ENCODE data around the gene CIB2.

The CIB2 gene

DNA sequence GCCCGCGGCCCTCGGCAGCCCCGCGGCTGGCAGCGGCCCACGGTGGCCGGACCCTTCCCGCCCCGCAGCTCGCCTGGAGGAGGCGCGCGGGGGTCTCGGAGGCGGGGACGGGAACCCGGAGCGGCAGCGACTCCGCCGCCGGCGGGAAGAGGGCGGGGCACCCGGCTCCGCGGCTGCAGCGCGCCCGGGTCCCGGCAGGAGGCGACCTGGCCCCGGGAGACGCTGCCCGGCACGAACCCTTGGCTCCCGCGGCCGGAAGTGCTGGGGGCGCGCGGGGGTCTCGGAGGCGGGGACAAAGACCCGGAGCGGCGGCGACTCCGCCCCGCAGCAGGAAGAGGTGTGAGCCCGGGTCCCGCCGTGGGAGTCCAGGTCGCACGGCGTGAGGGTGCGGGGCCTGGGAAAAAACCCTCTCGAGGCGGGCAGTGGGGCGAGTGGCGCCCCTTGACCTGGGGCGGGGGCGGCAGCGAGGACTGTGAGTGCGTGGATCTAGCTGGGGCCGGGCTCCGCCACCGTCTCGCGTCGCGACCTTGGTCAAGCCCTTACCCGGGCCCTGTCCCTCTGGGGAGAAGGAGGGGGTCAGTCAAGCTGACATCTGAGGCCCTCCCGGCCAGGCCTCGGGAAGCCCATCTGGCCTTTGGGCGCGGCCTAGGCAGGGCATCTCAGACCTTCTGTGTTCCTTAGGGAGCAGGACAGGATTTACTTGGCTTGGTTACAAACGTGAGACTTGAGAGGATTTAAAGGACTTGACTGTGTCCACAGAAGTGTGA lies at the start of gene CIB2:
Gene CIB2, minus strand, starts transcription at position 151 of the 767 bp plus-strand sequence. CDS start 230 bp downstream, outside the sequence.
- Histone ChIP-seq H3K9me3 (ENCODE audit: severe bottlenecking) (no peaks in the 10 kb centered on the region), H3K27me3 (ENCODE audit: insufficient read depth, poor library complexity, severe bottlenecking) (no peaks in the 10 kb centered on the region), H3K4me1 (ENCODE audit: insufficient read depth, poor library complexity, severe bottlenecking) (peaks cover 26% of the 10 kb centered on the region), H3K4me3 (ENCODE audit: severe bottlenecking) (peak within 1 kb of the TSS; percentile 40), H3K27ac (ENCODE audit: poor library complexity, severe bottlenecking) (peak within 1 kb of the TSS; percentile 12), H3K36me3 (ENCODE audit: low read depth) (no peaks in the 10 kb centered on the region)
- TF ChIP-seq CTCF (IDR thresholded peaks at IDR 0.05; ENCODE audit: poor library complexity, severe bottlenecking), result peak; percentile 98
- peak; percentile 68 for DNase-seq (ENCODE audit: low spot score)
- peak; percentile 49 for ATAC-seq (ENCODE audit: low read depth)

GRCh38 chr15:78179906-78180305 lies 48.7 kb upstream of the CIB2 start:
- DNase-seq (ENCODE audit: low spot score) (no peak), ATAC-seq (ENCODE audit: low read depth) (no peak)
- Histone ChIP-seq H3K4me3 (ENCODE audit: severe bottlenecking) (no peak overlapping the region), H3K9me3 (ENCODE audit: severe bottlenecking) (no peaks in the 10 kb centered on the region), H3K27ac (ENCODE audit: poor library complexity, severe bottlenecking) (no peak overlapping the region), H3K36me3 (ENCODE audit: low read depth) (no peaks in the 10 kb centered on the region), H3K4me1 (ENCODE audit: insufficient read depth, poor library complexity, severe bottlenecking) (no peaks in the 10 kb centered on the region), H3K27me3 (ENCODE audit: insufficient read depth, poor library complexity, severe bottlenecking) (no peaks in the 10 kb centered on the region)
- no peak for TF ChIP-seq CTCF (IDR thresholded peaks at IDR 0.05; ENCODE audit: poor library complexity, severe bottlenecking)

DNA sequence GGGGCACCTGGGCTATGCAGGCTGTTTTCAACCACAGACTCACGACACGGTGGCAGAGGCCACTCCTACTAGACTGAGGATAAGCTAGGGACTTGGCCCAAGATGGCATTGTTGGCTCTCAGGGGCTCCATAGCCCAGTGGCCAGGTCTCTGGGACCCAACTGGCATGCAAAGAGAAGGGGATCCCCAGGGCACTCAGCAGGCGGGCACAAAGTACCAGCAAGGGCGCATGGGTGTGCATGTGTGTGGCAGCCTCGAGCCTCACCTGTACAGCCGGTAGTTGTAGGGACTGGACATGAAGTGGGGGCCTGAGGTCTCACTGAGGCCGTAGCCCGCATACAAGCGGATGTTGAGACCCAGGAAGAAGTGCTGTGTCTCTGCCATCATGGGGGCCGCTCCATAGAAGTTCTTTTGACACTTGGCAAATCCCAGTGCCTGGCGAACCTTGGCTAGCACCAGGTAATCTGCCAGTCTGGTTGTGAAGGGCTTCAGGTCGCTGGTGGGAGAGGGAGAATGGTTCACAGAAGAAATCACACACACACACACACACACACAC lies 48.1 kb upstream of the CIB2 start:
- no peaks in the 10 kb centered on the region for H3K36me3 ChIP-seq (ENCODE audit: low read depth)
- H3K27me3 ChIP-seq (ENCODE audit: insufficient read depth, poor library complexity, severe bottlenecking), result no peaks in the 10 kb centered on the region
- H3K4me1 ChIP-seq (ENCODE audit: insufficient read depth, poor library complexity, severe bottlenecking), result no peaks in the 10 kb centered on the region
- no peak overlapping the region for H3K27ac ChIP-seq (ENCODE audit: poor library complexity, severe bottlenecking)
- no peak for TF ChIP-seq CTCF (IDR thresholded peaks at IDR 0.05; ENCODE audit: poor library complexity, severe bottlenecking)
- ATAC-seq (ENCODE audit: low read depth) (no peak), DNase-seq (ENCODE audit: low spot score) (no peak)
- no peak overlapping the region for H3K4me3 ChIP-seq (ENCODE audit: severe bottlenecking)
- no peaks in the 10 kb centered on the region for H3K9me3 ChIP-seq (ENCODE audit: severe bottlenecking)

DNA sequence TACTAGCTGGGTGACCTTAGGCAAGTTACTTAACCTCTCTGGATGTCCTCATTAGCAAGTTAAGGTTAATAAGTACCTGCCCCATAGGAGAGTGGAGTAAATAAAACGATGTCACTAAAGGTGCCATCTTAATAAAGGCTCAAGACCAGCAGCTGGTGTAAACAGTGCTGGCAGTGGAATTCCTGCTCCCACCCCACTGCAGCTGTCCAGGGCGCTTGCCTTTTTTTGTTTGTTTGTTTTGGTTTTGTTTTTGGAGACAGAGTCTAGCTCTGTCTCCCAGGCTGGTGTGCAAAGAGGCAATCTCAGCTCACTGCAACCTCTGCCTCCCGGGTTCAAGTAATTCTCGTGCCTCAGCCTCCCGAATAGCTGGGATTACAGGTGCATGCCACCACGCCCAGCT lies 46.8 kb upstream of the CIB2 start:
- H3K4me3 ChIP-seq (ENCODE audit: severe bottlenecking), result no peak overlapping the region
- no peaks in the 10 kb centered on the region for H3K9me3 ChIP-seq (ENCODE audit: severe bottlenecking)
- no peaks in the 10 kb centered on the region for H3K36me3 ChIP-seq (ENCODE audit: low read depth)
- no peak for DNase-seq (ENCODE audit: low spot score)
- ATAC-seq (ENCODE audit: low read depth), result no peak
- TF ChIP-seq CTCF (IDR thresholded peaks at IDR 0.05; ENCODE audit: poor library complexity, severe bottlenecking), result no peak
- H3K27ac ChIP-seq (ENCODE audit: poor library complexity, severe bottlenecking), result no peak overlapping the region
- H3K4me1 ChIP-seq (ENCODE audit: insufficient read depth, poor library complexity, severe bottlenecking), result no peaks in the 10 kb centered on the region
- H3K27me3 ChIP-seq (ENCODE audit: insufficient read depth, poor library complexity, severe bottlenecking), result no peaks in the 10 kb centered on the region

GRCh38 chr15:78177447-78177873 lies 46.2 kb upstream of the CIB2 start:
- Histone ChIP-seq H3K36me3 (ENCODE audit: low read depth) (no peaks in the 10 kb centered on the region; the same call in 1 of the 2 replicates), H3K4me3 (ENCODE audit: severe bottlenecking) (no peak overlapping the region), H3K27me3 (ENCODE audit: insufficient read depth, poor library complexity, severe bottlenecking) (no peaks in the 10 kb centered on the region), H3K4me1 (ENCODE audit: insufficient read depth, poor library complexity, severe bottlenecking) (no peaks in the 10 kb centered on the region), H3K27ac (ENCODE audit: poor library complexity, severe bottlenecking) (no peak overlapping the region), H3K9me3 (ENCODE audit: severe bottlenecking) (no peaks in the 10 kb centered on the region)
- TF ChIP-seq CTCF (IDR thresholded peaks at IDR 0.05; ENCODE audit: poor library complexity, severe bottlenecking), result peak; percentile 82
- ATAC-seq (ENCODE audit: low read depth) (peak; percentile 46; the same call in 2 of the 3 replicates), DNase-seq (ENCODE audit: low spot score) (no peak)
